NT2/D1 (cell line): ENCODE measurements around the gene FTL.
"Not testable (repeated sequence)": the region's sequence is repeated elsewhere in the genome, so short reads cannot be mapped to it uniquely, and the experiment has no call there.

ENCODE experiments used
- DNase-seq: peaks from one replicate; pipeline ENCODE4 v3.0.0-alpha.2; 2011; ENCODE audit warnings: low read depth, low spot score
- H3K27me3 ChIP-seq: 2 replicates; pipeline ENCODE4 v1.6.0; 2011; ENCODE audit warnings: mild to moderate bottlenecking; ENCODE audit not compliant: insufficient read length, insufficient read depth
- H3K36me3 ChIP-seq: 2 replicates; pipeline ENCODE4 v1.6.1; 2011; ENCODE audit warnings: mild to moderate bottlenecking, low read length, mixed read lengths; ENCODE audit not compliant: insufficient read depth, insufficient read length
- H3K4me1 ChIP-seq: 2 replicates; pipeline ENCODE4 v1.5.1; 2011; ENCODE audit not compliant: insufficient read depth, insufficient read length
- H3K4me3 ChIP-seq: 2 replicates; pipeline ENCODE4 v1.5.1; 2011; ENCODE audit warnings: low read depth; ENCODE audit not compliant: insufficient read length
- H3K9ac ChIP-seq: 2 replicates; pipeline ENCODE4 v1.6.0; 2011; ENCODE audit warnings: low read depth; ENCODE audit not compliant: insufficient read length
- H3K9me3 ChIP-seq: 2 replicates; pipeline ENCODE4 v1.5.1; 2011; ENCODE audit warnings: mild to moderate bottlenecking, low read length; ENCODE audit not compliant: insufficient read depth
- SUZ12 ChIP-seq: IDR thresholded peaks from 2 replicates; pipeline ENCODE4 v1.6.1; 2011; ENCODE audit not compliant: insufficient read length, insufficient read depth; ENCODE audit errors: extremely low read depth
- YY1 ChIP-seq: IDR thresholded peaks from 2 replicates; pipeline ENCODE4 v1.6.1; 2011; ENCODE audit not compliant: insufficient read length, insufficient read depth
- ZNF274 ChIP-seq: IDR thresholded peaks from 2 replicates; pipeline ENCODE4 v1.6.1; 2011; ENCODE audit warnings: mild to moderate bottlenecking, low read depth, low read length

Gene FTL

DNA sequence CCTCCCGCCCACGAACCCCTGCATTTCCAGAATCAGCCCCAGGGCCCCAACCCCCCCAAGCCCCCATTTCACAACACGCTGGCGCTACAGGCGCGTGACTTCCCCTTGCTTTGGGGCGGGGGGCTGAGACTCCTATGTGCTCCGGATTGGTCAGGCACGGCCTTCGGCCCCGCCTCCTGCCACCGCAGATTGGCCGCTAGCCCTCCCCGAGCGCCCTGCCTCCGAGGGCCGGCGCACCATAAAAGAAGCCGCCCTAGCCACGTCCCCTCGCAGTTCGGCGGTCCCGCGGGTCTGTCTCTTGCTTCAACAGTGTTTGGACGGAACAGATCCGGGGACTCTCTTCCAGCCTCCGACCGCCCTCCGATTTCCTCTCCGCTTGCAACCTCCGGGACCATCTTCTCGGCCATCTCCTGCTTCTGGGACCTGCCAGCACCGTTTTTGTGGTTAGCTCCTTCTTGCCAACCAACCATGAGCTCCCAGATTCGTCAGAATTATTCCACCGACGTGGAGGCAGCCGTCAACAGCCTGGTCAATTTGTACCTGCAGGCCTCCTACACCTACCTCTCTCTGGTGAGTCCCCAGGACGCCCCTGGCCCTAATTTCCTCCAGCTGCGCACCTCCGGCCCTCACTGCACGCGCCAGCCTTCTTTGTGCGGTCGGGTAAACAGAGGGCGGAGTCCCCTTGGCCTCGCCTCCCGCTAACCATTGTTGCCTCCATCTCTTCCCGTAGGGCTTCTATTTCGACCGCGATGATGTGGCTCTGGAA lies at the start of gene FTL:
Gene FTL, plus strand, starts transcription at position 270 of the 766 bp plus-strand sequence. Its CDS starts 199 bp downstream, at position 469.
- DNase-seq: peak; percentile 79
- Histone ChIP-seq H3K36me3 (peaks cover 54% of the 10 kb centered on the region), H3K4me1 (peaks cover 1% of the 10 kb centered on the region), H3K27me3 (no peaks in the 10 kb centered on the region), H3K9me3 (no peaks in the 10 kb centered on the region; the same call in 1 of the 2 replicates), H3K4me3 (peak within 1 kb of the TSS; percentile 83), H3K9ac (peak within 1 kb of the TSS; percentile 97)
- TF ChIP-seq YY1 (no peak), ZNF274 (no peak), SUZ12 (no peak)

DNA sequence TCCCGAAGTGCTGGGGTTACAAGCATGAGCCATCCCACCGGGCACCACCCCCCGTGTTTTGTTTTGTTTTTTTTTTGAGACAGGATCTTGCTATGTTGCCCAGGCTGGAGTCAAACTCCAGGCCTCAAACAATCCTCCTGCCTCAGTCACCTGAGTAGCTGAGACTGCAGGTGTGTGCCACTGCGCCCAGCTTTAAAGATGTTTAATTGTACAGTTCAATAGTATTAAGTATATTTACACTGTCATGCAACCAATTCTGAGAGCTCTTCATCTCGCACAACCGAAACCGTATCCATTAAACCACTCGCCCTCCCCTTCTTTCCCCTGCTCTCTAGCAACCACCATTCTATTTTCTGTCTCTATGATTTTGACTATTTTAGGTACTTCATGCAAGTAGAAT lies 49.4 kb upstream of the FTL start:
- no peaks in the 10 kb centered on the region for H3K9me3 ChIP-seq
- peaks cover 48% of the 10 kb centered on the region for H3K36me3 ChIP-seq
- no peak for DNase-seq

GRCh38 chr19:48918071-48918470 lies 47.0 kb upstream of the FTL start:
- Histone ChIP-seq H3K4me1 (no peaks in the 10 kb centered on the region), H3K9ac (no peak overlapping the region), H3K36me3 (peaks cover 52% of the 10 kb centered on the region), H3K9me3 (no peaks in the 10 kb centered on the region), H3K4me3 (no peak overlapping the region), H3K27me3 (no peaks in the 10 kb centered on the region)
- no peak for DNase-seq
- TF ChIP-seq SUZ12 (no peak), YY1 (no peak), ZNF274 (no peak)

More for the DNA sequence above, 49.4 kb upstream of the FTL start:
- Histone ChIP-seq H3K4me1 (no peaks in the 10 kb centered on the region), H3K9ac (no peak overlapping the region), H3K4me3 (no peak overlapping the region), H3K27me3 (no peaks in the 10 kb centered on the region)
- no peak for TF ChIP-seq ZNF274
- TF ChIP-seq SUZ12: no peak
- no peak for TF ChIP-seq YY1

DNA sequence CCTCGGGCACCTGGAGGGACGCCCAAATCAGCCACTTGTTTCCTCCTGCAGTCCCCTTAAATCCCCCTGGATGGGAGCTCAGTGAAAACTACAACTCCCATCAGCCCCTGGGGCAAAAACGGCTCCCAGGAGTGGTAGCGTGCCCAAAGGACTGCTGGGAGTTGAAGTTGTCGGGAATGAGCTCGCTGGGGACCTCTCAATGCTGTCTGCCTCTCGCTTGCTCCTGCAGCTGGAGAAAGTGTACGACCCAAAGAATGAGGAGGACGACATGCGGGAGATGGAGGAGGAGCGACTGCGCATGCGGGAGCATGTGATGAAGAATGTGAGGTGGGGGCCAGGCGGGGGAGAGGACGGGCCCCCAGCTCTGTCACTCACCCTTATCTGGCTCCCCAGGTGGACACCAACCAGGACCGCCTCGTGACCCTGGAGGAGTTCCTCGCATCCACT lies 46.3 kb upstream of the FTL start:
- DNase-seq: no peak
- Histone ChIP-seq H3K9ac (no peak overlapping the region), H3K4me3 (no peak overlapping the region), H3K4me1 (no peaks in the 10 kb centered on the region), H3K9me3 (no peaks in the 10 kb centered on the region), H3K27me3 (no peaks in the 10 kb centered on the region), H3K36me3 (peaks cover 48% of the 10 kb centered on the region)
- TF ChIP-seq YY1: no peak
- no peak for TF ChIP-seq ZNF274
- no peak for TF ChIP-seq SUZ12

DNA sequence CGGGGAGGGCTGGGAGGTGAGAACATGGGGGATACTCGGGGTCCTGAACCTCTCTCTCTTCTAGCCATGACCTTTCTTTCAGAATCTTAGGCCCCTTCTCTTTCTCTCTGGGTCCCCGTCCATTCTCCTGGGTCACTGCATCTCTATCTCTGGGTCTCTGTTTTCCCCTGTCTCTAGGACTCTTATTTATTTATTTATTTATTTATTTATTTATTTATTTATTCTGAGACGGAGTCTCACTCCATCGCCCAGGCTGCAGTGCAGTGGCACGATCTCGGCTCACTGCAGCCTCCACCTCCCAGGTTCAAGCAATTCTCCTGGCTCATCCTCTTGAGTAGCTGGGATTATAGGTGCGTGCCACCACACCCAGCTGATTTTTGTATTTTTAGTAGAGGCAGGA lies 45.8 kb upstream of the FTL start:
- not testable (repeated sequence) for H3K4me3 ChIP-seq, DNase-seq, H3K9ac ChIP-seq, H3K27me3 ChIP-seq, H3K9me3 ChIP-seq, H3K4me1 ChIP-seq
- H3K36me3 ChIP-seq: peaks cover 48% of the 10 kb centered on the region

- peaks cover 42% of the 10 kb centered on the region for H3K36me3 ChIP-seq
- H3K9ac ChIP-seq: no peak overlapping the region
- no peaks in the 10 kb centered on the region for H3K9me3 ChIP-seq
- DNase-seq: no peak
- H3K27me3 ChIP-seq: no peaks in the 10 kb centered on the region
- no peak for TF ChIP-seq SUZ12
- no peak for TF ChIP-seq ZNF274
- no peak for TF ChIP-seq YY1
- H3K4me3 ChIP-seq: no peak overlapping the region
- H3K4me1 ChIP-seq: no peaks in the 10 kb centered on the region
These were observed 44.2 kb upstream of the FTL start for GRCh38 chr19:48920949-48921348.

- Histone ChIP-seq H3K27me3 (no peaks in the 10 kb centered on the region), H3K9me3 (no peaks in the 10 kb centered on the region), H3K36me3 (peaks cover 42% of the 10 kb centered on the region), H3K9ac (no peak overlapping the region), H3K4me1 (no peaks in the 10 kb centered on the region), H3K4me3 (no peak overlapping the region)
- no peak for DNase-seq
- TF ChIP-seq YY1: no peak
- TF ChIP-seq ZNF274: no peak
- TF ChIP-seq SUZ12: no peak
These were observed 43.2 kb upstream of the FTL start for GRCh38 chr19:48921721-48922500.
